ENCODE results near the gene KYNU. TPM values are rescaled to one million over a fixed set of nuclear protein-coding genes. Genes with fewer than 3 reads are reported as not detected.

KYNU gene
- total and polyA plus RNA-seq, 2 donors (not counting 1 experiment from before 2014, with no cell fraction given): 0.26 to 4.6 TPM

DNA sequence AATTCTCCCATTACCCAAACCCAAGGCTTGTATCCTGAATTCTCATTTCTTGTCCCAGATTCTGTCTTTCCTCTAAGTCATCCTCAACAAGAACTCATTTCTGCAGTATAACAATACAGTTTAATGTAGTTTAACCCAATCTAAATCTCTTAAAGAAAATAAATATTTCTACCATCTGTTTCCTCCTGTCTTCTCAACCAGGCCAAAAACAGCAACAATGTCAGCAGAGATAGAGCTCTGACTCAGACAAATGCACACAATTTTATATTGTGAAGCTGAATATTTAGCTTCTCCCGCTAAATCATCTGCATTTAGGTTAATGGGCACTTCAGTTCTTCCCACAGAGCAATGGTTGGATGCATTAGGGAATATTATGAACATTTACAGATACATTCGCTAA lies 35.7 kb upstream of the KYNU start:
- no peak overlapping the region for H3K4me3 ChIP-seq (replicated peaks in 1 of 4; ENCODE audit: control extremely low read depth in 1 of 4, insufficient read depth in 1 of 4, low read depth in 3 of 4, low read length in 4 of 4)
- no peak overlapping the region for H2AFZ ChIP-seq (ENCODE audit: low read length)
- H4K20me1 ChIP-seq (ENCODE audit: control insufficient read depth, extremely low read depth, insufficient read depth, low read length): no peaks in the 10 kb centered on the region
- peak; percentile 5 to 31 for DNase-seq (ENCODE audit: low read depth in 2 of 2)
- TF ChIP-seq, protein P1, sequence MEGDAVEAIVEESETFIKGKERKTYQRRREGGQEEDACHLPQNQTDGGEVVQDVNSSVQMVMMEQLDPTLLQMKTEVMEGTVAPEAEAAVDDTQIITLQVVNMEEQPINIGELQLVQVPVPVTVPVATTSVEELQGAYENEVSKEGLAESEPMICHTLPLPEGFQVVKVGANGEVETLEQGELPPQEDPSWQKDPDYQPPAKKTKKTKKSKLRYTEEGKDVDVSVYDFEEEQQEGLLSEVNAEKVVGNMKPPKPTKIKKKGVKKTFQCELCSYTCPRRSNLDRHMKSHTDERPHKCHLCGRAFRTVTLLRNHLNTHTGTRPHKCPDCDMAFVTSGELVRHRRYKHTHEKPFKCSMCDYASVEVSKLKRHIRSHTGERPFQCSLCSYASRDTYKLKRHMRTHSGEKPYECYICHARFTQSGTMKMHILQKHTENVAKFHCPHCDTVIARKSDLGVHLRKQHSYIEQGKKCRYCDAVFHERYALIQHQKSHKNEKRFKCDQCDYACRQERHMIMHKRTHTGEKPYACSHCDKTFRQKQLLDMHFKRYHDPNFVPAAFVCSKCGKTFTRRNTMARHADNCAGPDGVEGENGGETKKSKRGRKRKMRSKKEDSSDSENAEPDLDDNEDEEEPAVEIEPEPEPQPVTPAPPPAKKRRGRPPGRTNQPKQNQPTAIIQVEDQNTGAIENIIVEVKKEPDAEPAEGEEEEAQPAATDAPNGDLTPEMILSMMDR (conservative IDR thresholded peaks at IDR 0.05 in 1 of 2, IDR thresholded peaks at IDR 0.05 in 1 of 2; ENCODE audit: low read depth in 1 of 2, low read length in 2 of 2): no peak
- no peak for TF ChIP-seq EZH2 (IDR thresholded peaks at IDR 0.05; ENCODE audit: low read length, missing control alignments)
- H3K4me2 ChIP-seq (ENCODE audit: extremely low read depth, insufficient read depth, low read length): no peak overlapping the region
- H3K9me3 ChIP-seq (ENCODE audit: control insufficient read depth, insufficient read depth, low read depth, low read length): no peaks in the 10 kb centered on the region
- H3K27ac ChIP-seq (ENCODE audit: insufficient read depth, low read length): no peak overlapping the region
- no peak overlapping the region for H3K9ac ChIP-seq (ENCODE audit: insufficient read depth, low read length)
- no peaks in the 10 kb centered on the region for H3K27me3 ChIP-seq (ENCODE audit: control insufficient read depth, insufficient read depth, low read length)
- no peaks in the 10 kb centered on the region for H3K79me2 ChIP-seq (ENCODE audit: control insufficient read depth, insufficient read depth, low read length)
- no peaks in the 10 kb centered on the region for H3K4me1 ChIP-seq (ENCODE audit: control insufficient read depth, extremely low read depth, insufficient read depth, low read length)
- H3K36me3 ChIP-seq (ENCODE audit: control insufficient read depth, insufficient read depth, low read length): no peaks in the 10 kb centered on the region

DNA sequence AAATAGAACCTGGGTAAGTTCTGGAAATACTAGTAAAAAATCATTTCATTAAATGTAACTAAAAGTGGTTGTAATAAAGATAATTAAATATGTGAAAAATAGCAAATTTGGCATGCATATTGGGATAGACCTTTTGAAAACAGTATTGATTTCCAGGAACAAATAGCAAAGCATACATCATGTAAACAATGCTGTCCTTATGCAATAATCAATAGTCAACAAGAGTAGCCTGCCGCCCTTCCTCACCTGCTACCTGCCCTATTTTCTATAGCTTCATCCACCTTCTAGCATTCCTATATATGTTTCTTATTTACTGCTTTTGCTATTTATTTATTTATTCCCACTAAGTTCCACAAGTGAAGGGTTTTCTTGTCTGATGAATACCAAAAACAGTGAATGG lies 35.1 kb upstream of the KYNU start:
- Histone ChIP-seq H3K4me2 (ENCODE audit: extremely low read depth, insufficient read depth, low read length) (no peak overlapping the region), H3K79me2 (ENCODE audit: control insufficient read depth, insufficient read depth, low read length) (no peaks in the 10 kb centered on the region), H3K4me1 (ENCODE audit: control insufficient read depth, extremely low read depth, insufficient read depth, low read length) (no peaks in the 10 kb centered on the region), H3K36me3 (ENCODE audit: control insufficient read depth, insufficient read depth, low read length) (no peaks in the 10 kb centered on the region), H3K4me3 (replicated peaks in 1 of 4; ENCODE audit: control extremely low read depth in 1 of 4, insufficient read depth in 1 of 4, low read depth in 3 of 4, low read length in 4 of 4) (no peak overlapping the region), H3K9ac (ENCODE audit: insufficient read depth, low read length) (no peak overlapping the region), H2AFZ (ENCODE audit: low read length) (no peak overlapping the region), H3K27me3 (ENCODE audit: control insufficient read depth, insufficient read depth, low read length) (no peaks in the 10 kb centered on the region), H4K20me1 (ENCODE audit: control insufficient read depth, extremely low read depth, insufficient read depth, low read length) (no peaks in the 10 kb centered on the region), H3K27ac (ENCODE audit: insufficient read depth, low read length) (no peak overlapping the region), H3K9me3 (ENCODE audit: control insufficient read depth, insufficient read depth, low read depth, low read length) (no peaks in the 10 kb centered on the region)
- DNase-seq (ENCODE audit: low read depth in 2 of 2): no peak
- TF ChIP-seq, protein P1 (conservative IDR thresholded peaks at IDR 0.05 in 1 of 2, IDR thresholded peaks at IDR 0.05 in 1 of 2; ENCODE audit: low read depth in 1 of 2, low read length in 2 of 2): no peak
- no peak for TF ChIP-seq EZH2 (IDR thresholded peaks at IDR 0.05; ENCODE audit: low read length, missing control alignments)

DNA sequence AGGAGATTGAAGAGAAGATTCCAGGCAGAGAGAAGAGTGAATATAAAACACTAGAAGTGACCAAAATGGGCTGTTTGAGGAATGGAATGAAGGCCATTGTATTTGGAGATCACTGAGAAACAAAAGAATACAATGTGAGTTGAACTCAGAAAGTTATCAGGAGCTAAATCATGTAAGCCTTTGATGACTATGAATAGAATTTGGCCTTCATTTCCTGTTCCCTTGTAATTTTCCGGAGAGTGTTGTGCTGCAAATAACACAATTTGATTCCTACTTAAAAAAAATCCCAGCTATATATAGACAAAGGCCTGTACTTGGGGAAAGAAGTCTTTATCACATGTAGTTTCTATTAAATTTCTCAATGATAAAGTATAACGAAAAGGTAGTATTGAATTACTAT lies 33.7 kb upstream of the KYNU start:
- Histone ChIP-seq H4K20me1 (ENCODE audit: control insufficient read depth, extremely low read depth, insufficient read depth, low read length) (no peaks in the 10 kb centered on the region), H3K4me1 (ENCODE audit: control insufficient read depth, extremely low read depth, insufficient read depth, low read length) (no peaks in the 10 kb centered on the region), H2AFZ (ENCODE audit: low read length) (no peak overlapping the region), H3K4me3 (replicated peaks in 1 of 4; ENCODE audit: control extremely low read depth in 1 of 4, insufficient read depth in 1 of 4, low read depth in 3 of 4, low read length in 4 of 4) (no peak overlapping the region), H3K9me3 (ENCODE audit: control insufficient read depth, insufficient read depth, low read depth, low read length) (no peaks in the 10 kb centered on the region), H3K27me3 (ENCODE audit: control insufficient read depth, insufficient read depth, low read length) (no peaks in the 10 kb centered on the region), H3K9ac (ENCODE audit: insufficient read depth, low read length) (no peak overlapping the region), H3K27ac (ENCODE audit: insufficient read depth, low read length) (no peak overlapping the region), H3K79me2 (ENCODE audit: control insufficient read depth, insufficient read depth, low read length) (no peaks in the 10 kb centered on the region), H3K4me2 (ENCODE audit: extremely low read depth, insufficient read depth, low read length) (no peak overlapping the region), H3K36me3 (ENCODE audit: control insufficient read depth, insufficient read depth, low read length) (no peaks in the 10 kb centered on the region)
- TF ChIP-seq, protein P1 (conservative IDR thresholded peaks at IDR 0.05 in 1 of 2, IDR thresholded peaks at IDR 0.05 in 1 of 2; ENCODE audit: low read depth in 1 of 2, low read length in 2 of 2): no peak
- TF ChIP-seq EZH2 (IDR thresholded peaks at IDR 0.05; ENCODE audit: low read length, missing control alignments): no peak
- DNase-seq (ENCODE audit: low read depth in 2 of 2): no peak

Measured in fibroblast of lung (primary cell).